IMR-90 (cell line): Measurements from ENCODE around the gene TBCD. TPM values are rescaled to one million over a fixed set of nuclear protein-coding genes. Genes with fewer than 3 reads are reported as not detected.

ENCODE experiments used
- ATAC-seq: fragments of 200-7000 bp; cut with Tn5 transposase; 2 replicates; pipeline ENCODE4 v1.9.1; 2020; ENCODE audit warnings: low read depth, mild to moderate bottlenecking, moderate library complexity
- BruUV-seq: library from RNA; stranded (reverse); fragments of 400-500 nt; replicated peaks from 2 replicates; lab custom pipeline; 2021; lab: Mats Ljungman, UMichigan
- CTCF ChIA-PET: fragments of 300-600 bp; formaldehyde crosslinking; extraction: SDS; loops from one replicate; lab custom pipeline; 2021; ENCODE audit warnings: antibody characterized with exemption; lab: Yijun Ruan, JAX
- POLR2A ChIA-PET: fragments of 300-600 bp; sonication (Branson Sonifier 250); formaldehyde crosslinking; loops from one replicate; lab custom pipeline; 2022; ENCODE audit warnings: antibody characterized with exemption; ENCODE audit not compliant: unreplicated experiment; lab: Charles Lee
- DNase-seq: peaks from one replicate; pipeline ENCODE4 v3.0.0; 2013
- H2AFZ ChIP-seq: replicated peaks from 2 replicates; pipeline ENCODE3; 2013; ENCODE audit warnings: low read length, mild to moderate bottlenecking; ENCODE audit not compliant: poor library complexity
- H2AK5ac ChIP-seq: 2 replicates; pipeline ENCODE4 v1.6.1; 2013; ENCODE audit warnings: low read depth, low read length, inconsistent platforms
- H2AK9ac ChIP-seq: replicated peaks from 2 replicates; pipeline ENCODE3; 2013; ENCODE audit warnings: mild to moderate bottlenecking, low read depth, low read length, moderate library complexity; ENCODE audit not compliant: poor library complexity
- H2BK120ac ChIP-seq: 2 replicates; pipeline ENCODE4 v1.6.1; 2013; ENCODE audit warnings: low read depth, low read length, inconsistent platforms
- H2BK15ac ChIP-seq: 3 replicates; pipeline ENCODE4 v1.6.1; 2013; ENCODE audit warnings: low read depth, low read length, inconsistent platforms
- H2BK20ac ChIP-seq: 2 replicates; pipeline ENCODE4 v1.6.1; 2013; ENCODE audit warnings: low read depth, mild to moderate bottlenecking, inconsistent platforms, low read length, moderate library complexity
- H2BK5ac ChIP-seq: 2 replicates; pipeline ENCODE4 v1.6.1; 2013; ENCODE audit warnings: mild to moderate bottlenecking, low read depth, low read length, inconsistent platforms; ENCODE audit not compliant: poor library complexity, severe bottlenecking
- H3K14ac ChIP-seq: replicated peaks from 2 replicates; pipeline ENCODE4 v1.6.1; 2013; ENCODE audit warnings: low read depth, low read length, inconsistent platforms
- H3K18ac ChIP-seq: 2 replicates; pipeline ENCODE4 v1.6.1; 2013; ENCODE audit warnings: low read depth, low read length, control low read depth
- H3K23ac ChIP-seq: 2 replicates; pipeline ENCODE4 v1.6.1; 2013; ENCODE audit warnings: low read depth, low read length, inconsistent platforms
- H3K27ac ChIP-seq: 2 replicates; pipeline ENCODE4 v1.5.1; 2013; ENCODE audit warnings: mild to moderate bottlenecking, control low read depth, low read length; ENCODE audit not compliant: insufficient read depth
- H3K27me3 ChIP-seq: 2 replicates; pipeline ENCODE4 v1.6.1; 2013; ENCODE audit warnings: low read length; ENCODE audit not compliant: control insufficient read depth, insufficient read depth
- H3K36me3 ChIP-seq: 2 replicates; pipeline ENCODE4 v1.6.1; 2013; ENCODE audit warnings: low read length, mixed read lengths; ENCODE audit not compliant: control insufficient read depth, insufficient read depth
- H3K4ac ChIP-seq: 2 replicates; pipeline ENCODE4 v1.6.1; 2013; ENCODE audit warnings: low read depth, low read length, inconsistent platforms
- H3K4me1 ChIP-seq: 2 replicates; pipeline ENCODE4 v1.6.1; 2013; ENCODE audit warnings: low read length, mixed read lengths; ENCODE audit not compliant: control insufficient read depth, insufficient read depth
- H3K4me2 ChIP-seq: 2 replicates; pipeline ENCODE4 v1.6.1; 2013; ENCODE audit warnings: low read depth, mild to moderate bottlenecking, control low read depth, low read length, moderate library complexity
- H3K4me3 ChIP-seq: 2 replicates; pipeline ENCODE4 v1.5.1; 2013; ENCODE audit warnings: low read depth, mild to moderate bottlenecking, control low read depth, low read length, moderate library complexity; ENCODE audit not compliant: insufficient read depth
- H3K56ac ChIP-seq: 2 replicates; pipeline ENCODE4 v1.6.1; 2013; ENCODE audit warnings: low read length, inconsistent platforms; ENCODE audit not compliant: insufficient read depth; ENCODE audit errors: extremely low read depth
- H3K79me1 ChIP-seq, 2 experiments: 2 replicates each; pipeline ENCODE4 v1.6.1; 2013; ENCODE audit warnings: low read length in 2 of 2, inconsistent platforms in 1 of 2, low read depth in 1 of 2
- H3K9ac ChIP-seq: 2 replicates; pipeline ENCODE4 v1.6.1; 2013; ENCODE audit warnings: low read depth, low read length, control low read depth
- H3K9me1 ChIP-seq: 2 replicates; pipeline ENCODE4 v1.6.1; 2013; ENCODE audit warnings: low read length, inconsistent platforms; ENCODE audit not compliant: insufficient read depth
- H3K9me3 ChIP-seq: 2 replicates; pipeline ENCODE4 v1.6.1; 2013; ENCODE audit warnings: low read length; ENCODE audit not compliant: control insufficient read depth, insufficient read depth
- H4K20me1 ChIP-seq: 2 replicates; pipeline ENCODE4 v1.6.1; 2013; ENCODE audit warnings: low read length, inconsistent platforms; ENCODE audit not compliant: insufficient read depth
- H4K5ac ChIP-seq: 2 replicates; pipeline ENCODE4 v1.6.1; 2013; ENCODE audit warnings: mild to moderate bottlenecking, low read depth, low read length, control low read depth
- H4K8ac ChIP-seq, 2 experiments: 2 replicates each; pipeline ENCODE4 v1.6.1; 2013; ENCODE audit warnings: low read depth in 2 of 2, low read length in 2 of 2, control low read depth in 1 of 2, inconsistent platforms in 1 of 2
- H4K91ac ChIP-seq: 2 replicates; pipeline ENCODE4 v1.6.1; 2013; ENCODE audit warnings: low read depth, low read length, inconsistent platforms; ENCODE audit not compliant: insufficient read depth
- RAD21 ChIP-seq: IDR thresholded peaks from 2 replicates; pipeline ENCODE4 v1.6.1; 2012; ENCODE audit warnings: low read length, improper control_type of control experiment
- WGBS, 2 experiments: methylation state at CpG; one replicate each; pipeline versions ENCODE4 v1.1.5 to v1.1.7; 2013; ENCODE audit warnings: missing lambda C conversion rate in 2 of 2; ENCODE audit not compliant: insufficient read length in 1 of 2; ENCODE audit errors: extremely low coverage in 2 of 2; 5-methylcytosine and 5-hydroxymethylcytosine counted together
- dilution Hi-C: fragments of 300-500 bp; cut with HindIII; formaldehyde crosslinking; loops from one replicate; pipeline ENCODE4 v1.14.3; 2018; ENCODE audit warnings: low sequenced_read_pairs; ENCODE audit not compliant: unreplicated experiment
- in situ Hi-C: fragments of 300-500 bp; cut with MboI; formaldehyde crosslinking; loops from 3 replicates; pipeline ENCODE4 v1.14.3; 2019; ENCODE audit warnings: low sequenced_read_pairs, inconsistent platforms, mixed read lengths
- intact Hi-C: fragments of 100-400 bp; cut with micrococcal nuclease; formaldehyde crosslinking; loops from 2 replicates; pipeline ENCODE4 v1.10.0; 2022
- polyA plus RNA-seq, 3 experiments: library from polyadenylated mRNA; depleted of rRNA; stranded (reverse); fragments of >200 nt; gene quantifications; 2 replicates each; pipeline ENCODE4 v1.2.3, GENCODE V29; 2012; ENCODE audit warnings: low replicate concordance in 1 of 3
- total RNA-seq: library from RNA; depleted of rRNA; stranded (reverse); fragments of >200 nt; gene quantifications from 2 replicates; pipeline ENCODE4 v1.2.3, GENCODE V29; 2012
- TF ChIP-seq, protein P1 (sequence below): fragments of 150-350 bp; IDR thresholded peaks from 2 replicates; pipeline ENCODE4 v1.6.1; 2016; ENCODE audit warnings: low read depth, mild to moderate bottlenecking, low read length, moderate library complexity, borderline replicate concordance
- TF ChIP-seq, protein P2 (sequence below): fragments of 150-350 bp; IDR thresholded peaks from 2 replicates; pipeline ENCODE4 v1.6.1; 2017; ENCODE audit warnings: mild to moderate bottlenecking, antibody characterized with exemption, low read length, low read depth

TBCD gene
- total and polyA plus RNA-seq, 2 of the 4 experiments (the other 2 are of a cell fraction): 21.9 to 54.5 TPM

DNA sequence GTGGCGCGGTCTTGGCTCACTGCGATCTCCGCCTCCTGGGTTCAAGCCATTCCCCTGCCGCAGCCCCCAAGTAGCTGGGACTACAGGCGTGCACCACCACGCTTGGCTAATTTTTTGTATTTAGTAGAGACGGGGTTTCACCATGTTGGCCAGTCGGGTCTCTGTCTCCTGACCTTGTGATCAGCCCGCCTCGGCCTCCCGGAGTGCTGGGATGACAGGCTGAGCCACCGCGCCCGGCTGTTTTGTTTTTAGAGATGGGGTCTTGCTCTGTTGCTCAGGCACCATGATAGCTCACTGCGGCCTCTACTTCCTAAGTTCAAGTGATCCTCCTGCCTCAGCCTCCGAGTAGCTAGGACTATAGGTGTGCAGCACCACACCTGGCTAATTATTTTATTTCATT lies 60.7 kb downstream of the TBCD start:
- no peak for TF ChIP-seq RAD21
- TF ChIP-seq, protein P1, sequence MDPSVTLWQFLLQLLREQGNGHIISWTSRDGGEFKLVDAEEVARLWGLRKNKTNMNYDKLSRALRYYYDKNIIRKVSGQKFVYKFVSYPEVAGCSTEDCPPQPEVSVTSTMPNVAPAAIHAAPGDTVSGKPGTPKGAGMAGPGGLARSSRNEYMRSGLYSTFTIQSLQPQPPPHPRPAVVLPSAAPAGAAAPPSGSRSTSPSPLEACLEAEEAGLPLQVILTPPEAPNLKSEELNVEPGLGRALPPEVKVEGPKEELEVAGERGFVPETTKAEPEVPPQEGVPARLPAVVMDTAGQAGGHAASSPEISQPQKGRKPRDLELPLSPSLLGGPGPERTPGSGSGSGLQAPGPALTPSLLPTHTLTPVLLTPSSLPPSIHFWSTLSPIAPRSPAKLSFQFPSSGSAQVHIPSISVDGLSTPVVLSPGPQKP: no peak
- TF ChIP-seq, protein P2, sequence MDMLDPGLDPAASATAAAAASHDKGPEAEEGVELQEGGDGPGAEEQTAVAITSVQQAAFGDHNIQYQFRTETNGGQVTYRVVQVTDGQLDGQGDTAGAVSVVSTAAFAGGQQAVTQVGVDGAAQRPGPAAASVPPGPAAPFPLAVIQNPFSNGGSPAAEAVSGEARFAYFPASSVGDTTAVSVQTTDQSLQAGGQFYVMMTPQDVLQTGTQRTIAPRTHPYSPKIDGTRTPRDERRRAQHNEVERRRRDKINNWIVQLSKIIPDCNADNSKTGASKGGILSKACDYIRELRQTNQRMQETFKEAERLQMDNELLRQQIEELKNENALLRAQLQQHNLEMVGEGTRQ: no peak
- ATAC-seq (no peak), DNase-seq (no peak)
- Histone ChIP-seq H3K79me1 (peaks cover 0 to under 1% of the 10 kb centered on the region in 2 experiments; a peak in 2 of 4 replicates), H3K4me3 (no peak overlapping the region), H3K4ac (no peak overlapping the region), H2AK5ac (no peak overlapping the region), H3K4me1 (no peaks in the 10 kb centered on the region), H4K91ac (no peak overlapping the region), H3K27me3 (no peaks in the 10 kb centered on the region), H3K4me2 (no peak overlapping the region), H3K23ac (no peak overlapping the region), H3K18ac (no peak overlapping the region), H3K56ac (no peak overlapping the region), H3K9me3 (no peaks in the 10 kb centered on the region), H3K36me3 (peaks cover 24% of the 10 kb centered on the region), H2AK9ac (no peak overlapping the region), H3K27ac (no peak overlapping the region), H2BK15ac (no peak overlapping the region), H2BK5ac (no peak overlapping the region), H3K9ac (no peak overlapping the region), H3K14ac (no peak overlapping the region), H4K20me1 (no peaks in the 10 kb centered on the region; the same call in 1 of the 2 replicates), H4K5ac (no peak overlapping the region), H2AFZ (no peak overlapping the region), H3K9me1 (0 out of 2 replicates have a peak, but pooled peaks cover 2% of the 10 kb centered on the region), H2BK20ac (no peak overlapping the region), H2BK120ac (no peak overlapping the region), H4K8ac (no peak overlapping the region)
- ChIA-PET POLR2A (no interaction called here), CTCF (interaction anchor here (0.7 kb wide), 1 partner anchor 40 kb away, joined by 3 read pairs; no protein-coding TSS in a partner anchor)
- in situ Hi-C loops: no loop called here
- BruUV-seq: no TSS peak
- 100% methylated on average over 2 of the region's 17 CpGs; no CpG with 5 or more reads in 1 of the 2 experiments for WGBS, 2 experiments
- dilution Hi-C loops: no loop called here
- intact Hi-C loops: no loop called here
